ENCODE results near the gene PARD3.

GRCh38 chr10:34228066-34228465 lies 587.0 kb downstream of the PARD3 start:
- TF ChIP-seq POLR2AphosphoS5 (IDR thresholded peaks at IDR 0.05) (no peak), EP300 (IDR thresholded peaks at IDR 0.05) (no peak), POLR2A (IDR thresholded peaks at IDR 0.05; ENCODE audit: low read depth) (no peak)
- TF ChIP-seq, protein P1, sequence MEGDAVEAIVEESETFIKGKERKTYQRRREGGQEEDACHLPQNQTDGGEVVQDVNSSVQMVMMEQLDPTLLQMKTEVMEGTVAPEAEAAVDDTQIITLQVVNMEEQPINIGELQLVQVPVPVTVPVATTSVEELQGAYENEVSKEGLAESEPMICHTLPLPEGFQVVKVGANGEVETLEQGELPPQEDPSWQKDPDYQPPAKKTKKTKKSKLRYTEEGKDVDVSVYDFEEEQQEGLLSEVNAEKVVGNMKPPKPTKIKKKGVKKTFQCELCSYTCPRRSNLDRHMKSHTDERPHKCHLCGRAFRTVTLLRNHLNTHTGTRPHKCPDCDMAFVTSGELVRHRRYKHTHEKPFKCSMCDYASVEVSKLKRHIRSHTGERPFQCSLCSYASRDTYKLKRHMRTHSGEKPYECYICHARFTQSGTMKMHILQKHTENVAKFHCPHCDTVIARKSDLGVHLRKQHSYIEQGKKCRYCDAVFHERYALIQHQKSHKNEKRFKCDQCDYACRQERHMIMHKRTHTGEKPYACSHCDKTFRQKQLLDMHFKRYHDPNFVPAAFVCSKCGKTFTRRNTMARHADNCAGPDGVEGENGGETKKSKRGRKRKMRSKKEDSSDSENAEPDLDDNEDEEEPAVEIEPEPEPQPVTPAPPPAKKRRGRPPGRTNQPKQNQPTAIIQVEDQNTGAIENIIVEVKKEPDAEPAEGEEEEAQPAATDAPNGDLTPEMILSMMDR (IDR thresholded peaks at IDR 0.05) = no peak
